HG02870 (cell line): ENCODE measurements around the gene MORN1.

Source experiments
- ATAC-seq: cut with Tn5 transposase; IDR thresholded peaks from one replicate; pipeline ENCODE4 v1.9.1; 2021; ENCODE audit warnings: mild to moderate bottlenecking, moderate library complexity; ENCODE audit not compliant: unreplicated experiment

The MORN1 gene

GRCh38 chr1:2353551-2354438 is 37.6 kb downstream of the MORN1 start:
- ATAC-seq = no peak

- ATAC-seq = no peak
Observed at GRCh38 chr1:2352897-2353550, 38.3 kb downstream of the MORN1 start.

- no peak for ATAC-seq
Observed at GRCh38 chr1:2352341-2352896, 38.9 kb downstream of the MORN1 start.

GRCh38 chr1:2351723-2352122 is 39.6 kb downstream of the MORN1 start:
- ATAC-seq = no peak

GRCh38 chr1:2350911-2351655 is 40.3 kb downstream of the MORN1 start:
- ATAC-seq = no peak

- ATAC-seq = no peak
Observed at GRCh38 chr1:2350501-2350900, 40.9 kb downstream of the MORN1 start.

GRCh38 chr1:2349806-2350205 is 41.5 kb downstream of the MORN1 start:
- ATAC-seq = no peak

- ATAC-seq = no peak
Observed at GRCh38 chr1:2348346-2349325, 42.7 kb downstream of the MORN1 start.

- ATAC-seq = no peak
Observed at GRCh38 chr1:2347896-2348295, 43.5 kb downstream of the MORN1 start.

- ATAC-seq = no peak
Observed at GRCh38 chr1:2347409-2347785, 44.0 kb downstream of the MORN1 start.

- ATAC-seq = no peak
Observed at GRCh38 chr1:2346691-2347408, 44.5 kb downstream of the MORN1 start.

GRCh38 chr1:2345297-2346075 is 45.9 kb downstream of the MORN1 start:
- ATAC-seq = no peak

- no peak for ATAC-seq
Observed at GRCh38 chr1:2344744-2345296, 46.5 kb downstream of the MORN1 start.

GRCh38 chr1:2344121-2344681 is 47.2 kb downstream of the MORN1 start:
- ATAC-seq = no peak

- no peak for ATAC-seq
Observed at GRCh38 chr1:2343023-2343935, 48.1 kb downstream of the MORN1 start.

- no peak for ATAC-seq
Observed at GRCh38 chr1:2342384-2343022, 48.9 kb downstream of the MORN1 start.
